Lower leg skin (tissue), 3 donors: ENCODE measurements around the gene LRBA.

Source experiments
- CTCF ChIP-seq, 3 donors: fragments of 450-650 bp; IDR thresholded peaks; one replicate each; pipeline ENCODE4 v1.5.1; 2016; ENCODE audit warnings: antibody characterized with exemption in 3 of 3, mild to moderate bottlenecking in 3 of 3, moderate library complexity in 2 of 3
- POLR2A ChIP-seq, 2 donors: fragments of 450-650 bp; IDR thresholded peaks; one replicate each; pipeline ENCODE4 v1.6.1; 2016 to 2017; ENCODE audit warnings: antibody characterized with exemption in 2 of 2, mild to moderate bottlenecking in 1 of 2, moderate library complexity in 1 of 2

GRCh38 chr4:150668824-150669223 is 346.3 kb downstream of the LRBA start:
- TF ChIP-seq CTCF (IDR thresholded peaks at IDR 0.05) = no peak
- TF ChIP-seq POLR2A (IDR thresholded peaks at IDR 0.05) = no peak
